Thymus (tissue), 11 donors: Measurements from ENCODE around the gene AMACR. TPM values are rescaled to one million over a fixed set of nuclear protein-coding genes. Genes with fewer than 3 reads are reported as not detected.
A peak's percentile ranks its signal among the peaks of the same experiment; 100 is the strongest.

Experiments
- DNase-seq, 9 donors: peaks; one replicate each; pipeline ENCODE4 v3.0.0-alpha.2; 2013; ENCODE audit warnings: low spot score in 9 of 9, low read depth in 6 of 9, missing footprints in 1 of 9
- H3K27ac ChIP-seq, 2 donors: one replicate each; pipeline ENCODE4 v1.5.1; 2013; ENCODE audit warnings: control low read depth in 1 of 2, low read depth in 1 of 2, low read length in 1 of 2, mild to moderate bottlenecking in 1 of 2, moderate library complexity in 1 of 2
- H3K27me3 ChIP-seq, 2 donors: one replicate each; pipeline ENCODE4 v1.5.1; 2013; ENCODE audit warnings: low read length in 1 of 2; ENCODE audit not compliant: control insufficient read depth in 2 of 2, insufficient read depth in 1 of 2
- H3K36me3 ChIP-seq, 2 donors: one replicate each; pipeline ENCODE4 v1.5.1; 2013; ENCODE audit warnings: low read length in 1 of 2, mild to moderate bottlenecking in 1 of 2, moderate library complexity in 1 of 2; ENCODE audit not compliant: control insufficient read depth in 2 of 2, insufficient read depth in 2 of 2
- H3K4me1 ChIP-seq, 2 donors: one replicate each; pipeline ENCODE4 v1.5.1; 2013; ENCODE audit warnings: low read length in 2 of 2; ENCODE audit not compliant: control insufficient read depth in 2 of 2, insufficient read depth in 2 of 2
- H3K4me3 ChIP-seq, 2 donors: one replicate each; pipeline ENCODE4 v1.5.1; 2013; ENCODE audit warnings: low read length in 2 of 2, control low read depth in 1 of 2, mild to moderate bottlenecking in 1 of 2
- H3K9me3 ChIP-seq, 2 donors: one replicate each; pipeline ENCODE4 v1.5.1; 2013; ENCODE audit warnings: low read length in 1 of 2, mild to moderate bottlenecking in 1 of 2; ENCODE audit not compliant: control insufficient read depth in 2 of 2, insufficient read depth in 1 of 2
- WGBS: extraction: QIAGEN DNeasy Blood & Tissue Kit; methylation state at CpG from one replicate; pipeline ENCODE4 v1.1.7; 2013; 5-methylcytosine and 5-hydroxymethylcytosine counted together
- polyA plus RNA-seq: library from polyadenylated mRNA; stranded (reverse); fragments of 200-250 nt; gene quantifications from one replicate; pipeline ENCODE4 v1.2.3, GENCODE V29; 2013
- total RNA-seq: library from RNA; stranded (reverse); fragments of 120-200 nt; gene quantifications from one replicate; pipeline ENCODE4 v1.2.4, GENCODE V29; 2013
- donor health status: healthy.

AMACR gene
- total and polyA plus RNA-seq, 2 donors: 7.5 to 7.8 TPM

DNA sequence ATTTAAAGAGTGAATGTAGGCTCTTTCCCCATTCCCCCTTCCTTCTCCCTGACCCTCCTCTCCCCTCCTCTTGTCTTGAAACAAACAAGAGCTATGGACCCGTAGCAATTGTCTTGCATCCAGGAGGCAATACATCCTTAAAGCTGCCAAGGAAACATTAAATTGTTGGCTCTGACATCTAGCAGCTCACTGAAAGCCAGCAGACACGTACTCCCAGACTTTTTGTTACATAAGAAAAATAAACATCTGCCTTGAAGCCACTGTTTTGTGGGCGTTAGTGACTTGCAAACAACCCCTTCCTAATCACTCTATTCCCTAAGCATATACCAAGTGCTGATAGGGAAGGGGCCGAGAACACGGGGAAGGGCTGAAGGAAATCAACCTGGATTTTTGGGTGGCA, 32.0 kb downstream of the AMACR start:
- no peak overlapping the region for H3K27ac ChIP-seq
- no peaks in the 10 kb centered on the region for H3K27me3 ChIP-seq
- H3K9me3 ChIP-seq: peaks cover 0 to under 1% of the 10 kb centered on the region in 2 donors
- H3K36me3 ChIP-seq: no peaks in the 10 kb centered on the region
- no peak overlapping the region for H3K4me3 ChIP-seq
- WGBS: 89% methylated on average over 5 of the region's 5 CpGs
- peaks cover 0 to 4% of the 10 kb centered on the region in 2 donors for H3K4me1 ChIP-seq
- no peak for DNase-seq

DNA sequence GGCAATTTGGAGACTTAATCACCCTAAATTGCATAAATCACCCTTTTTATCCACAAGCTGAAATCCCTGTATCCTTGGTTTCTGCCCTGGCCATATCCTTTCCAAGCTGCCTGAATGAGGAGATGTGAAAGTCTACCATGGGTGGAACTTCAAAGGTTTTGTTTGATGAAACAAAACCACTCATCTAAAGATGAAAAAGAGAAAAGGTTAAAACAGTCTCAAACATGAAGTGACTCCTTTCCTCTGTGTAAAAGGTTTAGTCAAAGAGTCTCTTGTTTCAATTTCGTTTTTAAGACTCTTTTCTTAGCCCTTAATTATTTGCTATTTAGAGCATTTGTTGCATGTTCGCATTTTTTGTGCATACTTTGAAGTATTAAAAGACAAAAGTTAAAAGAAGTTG, 34.6 kb downstream of the AMACR start:
- Histone ChIP-seq H3K9me3 (no peaks in the 10 kb centered on the region), H3K36me3 (no peaks in the 10 kb centered on the region), H3K27me3 (no peaks in the 10 kb centered on the region), H3K4me3 (no peak overlapping the region), H3K27ac (no peak overlapping the region), H3K4me1 (peaks cover 0 to 4% of the 10 kb centered on the region in 2 donors)
- peak in 4 of 9 donors; percentile 4 to 53 (median 14) for DNase-seq
- WGBS: 51% methylated on average over 2 of the region's 2 CpGs

DNA sequence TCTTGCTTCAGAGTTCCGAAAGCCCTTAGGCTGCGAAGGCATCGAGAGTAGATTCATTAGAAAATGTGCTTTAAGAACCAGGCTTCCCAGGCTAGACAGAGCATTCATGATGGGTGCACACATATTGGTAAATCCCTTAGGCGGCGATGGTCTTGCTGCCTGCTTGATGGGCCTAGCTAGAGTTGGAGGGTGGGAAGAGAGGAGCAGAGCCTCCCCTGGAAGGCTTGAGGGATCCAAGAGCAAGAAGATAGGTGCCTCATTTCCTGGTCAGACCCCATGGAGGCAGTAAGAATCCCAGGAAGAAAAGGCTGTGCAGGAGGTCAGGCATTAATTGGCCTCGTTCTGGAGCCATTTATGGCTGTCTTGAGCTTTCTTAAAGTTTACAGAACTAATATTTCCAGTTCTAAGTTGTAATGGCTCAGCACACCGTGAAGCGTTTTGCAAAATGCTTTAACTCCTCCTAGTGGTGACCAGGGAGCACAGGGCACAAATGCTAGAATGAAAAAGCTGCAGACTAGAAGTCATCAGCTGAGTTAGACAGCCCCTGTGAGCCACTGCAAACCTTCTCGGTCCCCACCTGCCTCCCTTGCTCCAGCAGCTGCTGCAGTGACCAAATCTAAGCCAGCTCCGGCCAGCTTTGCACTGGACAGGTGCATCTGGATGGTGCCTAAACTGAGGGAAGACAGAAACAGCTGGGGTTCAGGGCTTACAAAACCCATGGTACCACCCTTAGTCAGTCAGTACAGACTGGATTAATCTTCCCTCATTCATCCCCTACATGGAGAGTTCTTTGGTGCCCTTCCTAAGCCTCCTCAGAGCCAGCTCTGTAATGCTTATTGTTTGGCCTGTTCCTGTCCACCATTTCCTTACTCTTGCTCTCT, 38.0 kb downstream of the AMACR start:
- H3K27me3 ChIP-seq: no peaks in the 10 kb centered on the region
- H3K9me3 ChIP-seq: no peaks in the 10 kb centered on the region
- peaks cover 0 to 4% of the 10 kb centered on the region in 2 donors for H3K4me1 ChIP-seq
- DNase-seq: peak in 4 of 9 donors; percentile 15 to 52 (median 28)
- H3K4me3 ChIP-seq: no peak overlapping the region
- no peaks in the 10 kb centered on the region for H3K36me3 ChIP-seq
- WGBS: 56% methylated on average over 10 of the region's 10 CpGs
- no peak overlapping the region for H3K27ac ChIP-seq

DNA sequence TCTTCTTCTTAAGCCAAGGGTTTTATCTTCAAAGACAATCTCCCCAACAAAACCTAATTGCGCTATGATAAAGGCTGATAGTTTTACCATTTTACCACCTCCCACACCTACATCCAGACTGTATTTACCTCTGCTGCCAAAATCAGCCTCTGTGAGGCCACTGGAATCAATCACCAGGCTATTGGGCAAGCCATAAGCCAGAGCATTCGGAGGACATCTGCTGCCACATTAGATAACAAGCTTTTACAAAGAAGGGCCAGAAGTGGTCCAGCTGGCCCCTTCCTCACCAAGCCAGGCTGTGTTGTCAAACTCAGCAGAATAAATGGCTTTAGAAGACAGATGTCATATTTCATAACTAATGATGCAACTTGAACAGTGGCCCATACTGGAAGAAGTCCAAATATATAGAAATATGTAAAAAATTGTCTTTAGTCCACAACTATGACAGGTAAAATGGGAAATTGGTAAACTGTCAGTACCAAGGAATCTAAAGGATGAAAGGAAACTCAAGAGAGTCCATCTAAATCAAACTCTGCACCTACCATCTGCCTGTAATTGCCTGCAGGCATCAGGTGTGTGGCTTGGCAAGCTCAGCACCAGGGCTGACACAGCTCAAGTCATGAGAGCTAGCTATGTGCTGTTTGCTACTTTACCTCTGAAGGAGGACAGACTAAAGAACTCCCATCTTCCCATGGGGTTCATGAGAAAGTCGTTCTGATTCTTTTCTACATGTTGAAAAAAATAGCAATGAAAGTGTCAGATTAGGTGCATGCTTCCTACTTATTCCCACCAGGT, 39.4 kb downstream of the AMACR start:
- no peaks in the 10 kb centered on the region for H3K27me3 ChIP-seq
- no peak for DNase-seq
- no peaks in the 10 kb centered on the region for H3K36me3 ChIP-seq
- H3K4me3 ChIP-seq: no peak overlapping the region
- no peaks in the 10 kb centered on the region for H3K4me1 ChIP-seq
- no peaks in the 10 kb centered on the region for H3K9me3 ChIP-seq
- H3K27ac ChIP-seq: no peak overlapping the region
- WGBS: 92% methylated on average over 3 of the region's 3 CpGs

DNA sequence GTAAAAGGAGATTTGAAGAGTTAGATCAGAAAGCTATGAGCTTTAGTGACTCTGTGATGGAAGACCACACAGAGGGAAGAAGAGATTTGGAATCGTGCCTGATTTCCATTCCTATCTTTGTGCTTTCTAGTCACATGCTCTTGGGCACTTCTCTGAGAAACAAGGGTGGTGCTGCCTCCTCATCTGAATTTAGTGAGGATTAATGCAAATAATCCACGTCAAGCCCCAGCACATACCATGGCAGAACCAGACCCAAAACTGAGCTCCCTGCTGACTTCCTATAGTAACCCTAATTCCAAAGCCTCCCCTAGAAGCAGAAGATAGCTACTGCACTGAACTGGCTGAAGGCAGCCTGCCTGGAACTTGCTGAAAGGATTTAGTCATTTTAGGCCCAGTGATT, 41.0 kb downstream of the AMACR start:
- Histone ChIP-seq H3K4me1 (no peaks in the 10 kb centered on the region), H3K4me3 (no peak overlapping the region), H3K27ac (no peak overlapping the region), H3K9me3 (no peaks in the 10 kb centered on the region), H3K27me3 (no peaks in the 10 kb centered on the region), H3K36me3 (no peaks in the 10 kb centered on the region)
- DNase-seq: no peak
- 96% methylated on average over 2 of the region's 2 CpGs for WGBS

DNA sequence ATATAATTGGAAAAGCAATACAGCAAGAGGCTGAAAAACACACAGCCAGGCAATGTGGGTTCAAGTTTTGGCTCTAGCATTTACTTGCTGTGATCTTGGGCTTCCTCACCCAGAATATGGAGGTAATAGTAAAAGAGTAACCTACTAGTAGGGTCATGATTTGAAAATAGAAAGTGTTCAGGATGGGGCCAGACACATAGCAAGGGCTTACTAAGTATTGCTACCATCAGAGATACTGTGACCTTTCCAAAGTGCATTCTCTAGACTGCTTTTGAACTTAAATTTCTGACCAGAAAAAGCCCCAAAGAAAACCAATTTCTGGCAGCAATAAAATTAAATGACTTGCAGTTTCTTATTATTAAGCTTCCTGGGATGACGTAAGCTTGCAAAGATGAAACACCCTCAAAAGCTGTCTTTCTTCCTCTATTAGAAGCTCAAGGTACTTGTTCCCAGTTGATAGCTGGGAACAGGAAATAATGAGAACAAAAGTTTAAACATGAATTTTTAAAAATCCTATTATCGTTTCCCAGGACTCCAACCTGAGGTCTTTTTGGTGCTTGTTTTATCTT, 43.6 kb downstream of the AMACR start:
- Histone ChIP-seq H3K27me3 (no peaks in the 10 kb centered on the region), H3K27ac (no peak overlapping the region), H3K4me3 (no peak overlapping the region), H3K4me1 (no peaks in the 10 kb centered on the region), H3K9me3 (no peaks in the 10 kb centered on the region), H3K36me3 (no peaks in the 10 kb centered on the region)
- DNase-seq: no peak
- WGBS: 50% methylated on average over 2 of the region's 2 CpGs

DNA sequence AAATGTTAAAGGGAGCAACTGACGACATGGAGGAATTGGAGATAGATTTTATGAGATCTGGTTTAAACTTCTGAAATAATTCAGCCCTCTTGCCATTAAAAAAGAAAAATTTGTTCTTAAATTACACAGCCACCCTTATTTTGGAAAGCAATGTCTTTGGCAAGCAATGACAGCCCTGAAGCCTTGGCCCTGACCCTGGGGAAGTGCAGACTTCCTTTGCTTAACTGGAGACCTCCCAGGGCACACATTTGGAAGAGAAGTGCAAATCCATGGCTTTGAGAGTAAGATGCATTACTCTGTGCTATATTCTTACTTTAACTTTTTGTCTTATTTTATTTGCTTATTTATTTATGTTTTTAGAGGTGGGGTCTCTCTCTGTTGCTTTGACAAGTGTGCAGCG, 49.7 kb downstream of the AMACR start:
- no peak for DNase-seq

DNA sequence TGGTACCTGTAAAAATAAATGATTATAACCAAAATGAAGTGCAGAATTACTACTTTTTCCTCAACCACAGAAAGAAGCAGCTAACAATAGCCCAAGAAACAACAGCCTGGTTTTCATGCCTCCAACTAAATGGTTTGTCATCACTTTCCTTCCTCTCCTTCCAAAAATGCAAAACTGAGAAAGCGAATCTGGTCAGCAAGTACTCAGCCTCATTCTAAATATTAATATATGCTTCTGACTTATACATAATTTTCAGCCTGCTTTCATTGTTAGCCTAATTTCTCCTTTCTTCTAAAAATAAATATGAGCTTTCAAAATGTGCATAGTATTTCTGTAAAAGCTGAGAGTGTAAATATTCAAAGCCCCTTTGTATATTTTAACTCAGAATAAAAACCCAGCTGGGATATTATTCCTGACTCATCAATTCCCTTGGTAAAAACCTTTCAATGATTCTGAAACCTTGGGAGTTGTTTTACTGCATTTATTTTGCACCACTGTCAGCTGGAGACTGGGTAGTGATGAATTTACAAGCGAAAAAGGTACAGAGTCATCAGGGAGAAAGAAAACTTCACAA, 50.2 kb downstream of the AMACR start:
- Histone ChIP-seq H3K27ac (no peak overlapping the region), H3K9me3 (no peaks in the 10 kb centered on the region), H3K36me3 (no peaks in the 10 kb centered on the region), H3K4me3 (no peak overlapping the region), H3K4me1 (no peaks in the 10 kb centered on the region), H3K27me3 (no peaks in the 10 kb centered on the region)
- WGBS: 85% methylated on average over 2 of the region's 2 CpGs
- no peak for DNase-seq

More for the DNA sequence above, 49.7 kb downstream of the AMACR start:
- Histone ChIP-seq H3K4me1 (no peaks in the 10 kb centered on the region), H3K27ac (no peak overlapping the region), H3K27me3 (no peaks in the 10 kb centered on the region), H3K36me3 (no peaks in the 10 kb centered on the region), H3K9me3 (no peaks in the 10 kb centered on the region), H3K4me3 (no peak overlapping the region)
- 76% methylated on average over 2 of the region's 2 CpGs for WGBS
